DMS114 treated with DMSO at 0.1 percent for 48 hours (cell line): Measurements from ENCODE around the gene MARCHF9.

Source experiments
- DNase-seq: peaks from one replicate; lab custom pipeline; 2025; ENCODE audit not compliant: unreplicated experiment; lab: John Stamatoyannopoulos, UW

The MARCHF9 gene

DNA sequence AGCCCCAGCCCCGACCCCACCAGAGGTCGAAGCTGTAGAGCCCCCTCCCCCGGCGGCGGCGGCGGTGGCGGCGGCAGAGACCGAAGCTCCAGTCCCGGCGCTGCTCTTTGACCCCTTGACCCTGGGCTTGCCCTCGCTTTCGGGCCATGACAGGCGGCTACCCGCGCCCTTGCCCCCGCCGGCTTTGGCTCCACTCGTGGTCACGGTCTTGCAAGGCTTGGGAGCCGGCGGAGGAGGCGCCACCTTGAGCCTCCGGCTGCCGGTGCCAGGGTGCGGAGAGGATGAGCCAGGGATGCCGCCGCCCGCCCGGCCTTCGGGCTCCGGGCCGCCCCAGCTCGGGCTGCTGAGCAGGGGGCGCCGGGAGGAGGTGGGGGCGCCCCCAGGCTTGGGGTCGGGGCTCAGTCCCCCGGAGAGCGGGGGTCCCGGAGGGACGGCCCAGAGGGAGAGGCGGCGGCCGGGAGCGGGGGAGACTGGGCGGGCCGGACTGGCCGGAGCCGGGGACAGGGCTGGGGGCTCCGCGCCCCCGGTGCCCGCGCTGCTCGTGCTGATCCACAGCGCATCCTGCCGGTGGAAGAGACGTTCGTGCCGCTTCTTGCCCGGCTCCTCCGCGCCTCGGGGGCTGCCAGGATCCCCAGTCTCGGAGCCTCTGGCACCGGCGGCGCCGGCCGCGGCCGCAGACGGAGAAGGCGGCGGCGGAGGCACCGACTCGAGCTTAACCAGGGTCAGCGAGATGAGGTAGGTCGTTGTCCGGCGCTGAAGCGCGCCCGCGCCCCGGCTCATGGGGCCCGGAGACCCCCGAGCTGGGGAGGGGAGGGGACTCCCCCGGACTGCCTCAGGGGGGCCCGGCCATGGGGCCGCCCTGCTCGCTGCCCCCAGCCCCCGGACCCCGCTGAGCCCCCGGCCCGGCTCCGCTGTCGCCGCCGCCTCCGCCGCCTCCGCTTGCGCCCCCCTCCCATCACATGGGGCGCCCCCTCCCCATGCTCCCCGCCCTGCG, 17.1 kb upstream of the MARCHF9 start:
- DNase-seq: no peak

DNA sequence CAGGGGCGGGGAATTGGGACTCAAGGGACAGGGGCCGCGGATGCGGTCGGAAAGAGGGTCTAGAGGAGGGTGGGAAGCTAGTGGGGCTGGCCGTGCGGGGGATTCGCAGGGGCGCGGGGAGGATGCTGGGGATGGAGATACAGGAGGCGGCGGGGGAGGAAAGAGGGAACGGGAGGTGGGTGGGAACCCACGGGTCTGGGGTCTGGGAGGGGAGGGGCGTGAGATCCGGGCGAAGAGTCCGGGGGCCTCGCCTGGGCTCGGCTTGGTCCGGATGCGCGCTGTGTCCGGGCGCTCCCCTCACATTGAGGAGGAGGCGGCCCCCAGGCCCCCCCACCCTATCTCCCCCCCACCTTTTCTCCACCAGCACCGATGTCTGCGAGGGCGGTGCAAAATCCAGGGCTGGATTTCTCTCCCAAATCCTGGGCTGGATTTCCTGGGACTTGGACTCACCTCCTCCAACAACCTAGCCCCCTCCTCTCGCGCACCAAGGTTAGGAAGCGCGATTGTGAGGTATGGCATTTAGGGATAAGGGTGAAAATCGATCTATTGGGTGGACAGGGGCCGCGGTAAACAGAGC, 16.2 kb upstream of the MARCHF9 start, which contains the start of gene AGAP2:
TSS of gene AGAP2 (minus strand) at position 82 of the 577 bp plus-strand sequence. CDS start 496 bp downstream, outside the sequence.
- DNase-seq: peak; percentile 13

DNA sequence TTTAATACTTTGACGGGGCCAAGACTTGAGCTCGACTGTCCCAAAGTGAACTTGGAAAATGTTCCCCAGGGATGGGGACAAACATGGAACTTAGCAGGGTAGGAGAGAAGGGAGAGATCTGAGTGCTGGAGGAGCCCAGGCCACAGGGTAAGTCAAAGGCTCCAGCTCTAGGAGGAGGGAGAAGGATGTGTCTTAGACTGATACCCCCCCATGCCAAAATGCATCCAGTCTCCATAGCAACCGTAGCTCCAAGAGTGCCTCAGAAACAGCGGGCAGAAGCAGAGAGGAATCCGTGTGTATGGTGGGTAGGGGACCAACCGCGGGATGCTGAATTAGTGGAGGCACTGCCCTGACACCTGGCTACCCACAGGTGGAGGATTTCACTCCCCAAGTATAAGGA, 15.5 kb upstream of the MARCHF9 start:
- DNase-seq: no peak

DNA sequence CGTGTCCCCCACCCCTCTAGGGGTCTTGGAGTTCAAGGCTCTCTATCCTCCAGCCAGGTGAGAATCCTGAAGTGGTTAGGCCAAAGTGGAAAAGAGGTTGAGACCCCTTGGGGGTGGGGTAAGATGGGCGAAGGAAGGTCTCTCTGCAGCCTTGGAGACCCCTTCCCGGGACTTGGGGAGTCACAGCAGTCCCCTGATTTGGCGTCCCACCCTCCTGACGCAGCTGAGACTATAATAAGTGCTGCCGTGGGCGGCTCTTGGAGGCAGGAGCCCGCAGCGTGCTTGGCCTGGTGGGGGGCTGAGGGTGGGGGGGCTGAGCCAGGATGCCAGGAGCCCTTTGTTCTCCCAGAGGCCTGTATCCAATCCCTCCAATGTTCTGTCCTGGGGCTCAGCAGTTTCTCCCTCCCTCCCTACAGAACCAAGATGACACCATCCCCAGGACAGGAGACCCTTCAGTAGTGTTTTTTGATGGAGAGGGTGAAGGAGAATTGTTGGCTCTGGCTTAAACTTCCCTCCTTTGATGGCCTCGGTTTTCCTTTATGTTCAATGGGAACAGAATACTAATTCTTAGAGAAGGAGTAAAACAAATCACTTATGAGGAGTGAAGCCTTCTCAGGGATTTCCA, 14.9 kb upstream of the MARCHF9 start:
- no peak for DNase-seq

DNA sequence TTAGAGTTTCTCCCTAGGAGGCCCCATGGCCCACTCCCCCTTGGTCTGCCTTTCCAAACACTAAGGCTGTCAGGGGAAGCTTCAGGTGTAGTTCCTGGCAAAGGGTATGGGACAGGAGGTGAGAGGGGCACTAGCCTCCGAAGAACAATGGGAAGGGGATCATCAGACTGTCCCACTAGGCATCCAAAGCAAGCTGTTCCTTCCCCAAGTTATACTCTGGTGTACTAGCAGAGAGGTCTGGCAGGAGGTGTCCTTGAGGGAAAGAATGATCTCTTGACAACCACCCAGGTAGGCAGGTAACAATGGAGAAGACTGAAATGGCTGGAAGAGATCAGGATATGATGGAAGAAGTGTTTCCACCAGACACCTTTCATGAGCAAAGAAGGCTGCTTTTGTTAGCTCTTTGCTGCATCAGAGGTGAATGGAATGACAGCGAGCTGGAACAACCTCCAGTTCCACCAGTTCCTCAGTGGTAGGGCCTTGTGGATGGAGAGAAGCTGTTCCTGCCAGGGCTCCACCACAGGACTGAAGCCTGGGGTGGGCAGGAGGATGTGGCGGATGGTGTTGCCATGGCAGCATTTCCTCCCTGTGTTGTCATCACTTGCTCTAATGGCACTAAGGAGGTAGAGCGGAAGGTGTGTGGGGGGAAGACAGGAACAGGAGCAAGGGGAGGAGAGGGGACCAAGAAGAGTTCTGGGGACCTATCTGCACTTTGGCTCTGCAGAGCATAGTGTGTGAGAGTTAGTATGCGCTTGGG, 14.1 kb upstream of the MARCHF9 start:
- DNase-seq: no peak

DNA sequence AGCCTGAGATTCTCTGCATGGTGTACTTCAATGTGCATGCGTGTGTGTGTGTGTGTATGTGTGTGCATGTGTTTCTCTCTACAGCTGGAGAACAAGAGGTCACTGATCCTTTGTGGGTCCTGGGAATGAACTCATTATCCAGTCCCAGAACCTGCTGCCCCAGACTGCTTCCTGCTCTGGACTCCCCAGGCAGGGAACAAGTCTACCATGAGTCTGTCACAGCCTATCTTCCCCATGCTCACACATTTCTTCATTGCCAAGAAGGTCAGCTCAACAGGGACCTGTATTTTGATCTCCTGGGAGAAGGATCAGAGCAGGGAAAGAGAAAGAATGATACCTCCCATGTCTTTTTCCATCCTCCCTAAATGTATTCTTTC, 13.5 kb upstream of the MARCHF9 start:
- no peak for DNase-seq

DNA sequence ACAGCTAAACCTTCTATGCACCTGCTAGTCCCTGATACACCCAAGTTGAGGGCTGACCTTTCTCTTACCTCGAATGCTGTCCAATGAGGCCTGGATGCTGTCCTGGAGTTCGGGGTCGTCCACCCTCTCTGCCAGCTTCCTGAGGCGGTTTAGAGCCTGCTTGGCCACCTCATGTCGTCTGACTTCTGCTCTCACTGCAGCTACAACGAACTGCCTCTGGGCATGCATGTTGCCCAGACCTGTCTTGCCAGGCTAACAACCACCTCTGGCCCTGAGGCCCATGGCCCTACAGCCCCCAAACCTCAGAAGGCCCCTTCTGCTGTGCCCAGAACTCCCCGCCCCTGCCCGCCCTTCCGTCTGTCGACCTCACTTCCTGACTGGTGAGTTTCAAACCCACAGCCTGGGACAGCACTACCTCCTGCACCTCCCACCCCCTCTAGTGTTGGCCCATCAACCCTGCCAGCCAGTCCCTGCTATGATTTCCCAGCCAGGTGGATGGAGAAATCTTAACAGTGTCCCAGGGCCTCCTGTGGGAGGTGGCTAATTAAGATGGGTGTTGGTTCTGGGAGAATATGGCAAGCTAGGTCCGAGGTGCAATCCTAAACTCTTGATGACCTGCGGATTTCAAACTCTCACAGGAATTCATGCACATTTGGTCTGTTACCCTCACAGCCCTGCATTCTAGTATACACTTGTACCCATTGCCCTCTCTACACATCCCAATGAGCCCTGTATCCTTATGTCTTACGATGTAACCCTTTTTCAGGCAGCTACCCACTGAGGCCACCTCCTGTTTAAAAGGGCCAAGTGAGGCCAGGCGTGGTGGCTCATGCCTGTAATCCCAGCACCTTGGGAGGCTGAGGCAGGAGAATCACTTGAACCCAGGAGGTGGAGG, 12.8 kb upstream of the MARCHF9 start:
- no peak for DNase-seq

DNA sequence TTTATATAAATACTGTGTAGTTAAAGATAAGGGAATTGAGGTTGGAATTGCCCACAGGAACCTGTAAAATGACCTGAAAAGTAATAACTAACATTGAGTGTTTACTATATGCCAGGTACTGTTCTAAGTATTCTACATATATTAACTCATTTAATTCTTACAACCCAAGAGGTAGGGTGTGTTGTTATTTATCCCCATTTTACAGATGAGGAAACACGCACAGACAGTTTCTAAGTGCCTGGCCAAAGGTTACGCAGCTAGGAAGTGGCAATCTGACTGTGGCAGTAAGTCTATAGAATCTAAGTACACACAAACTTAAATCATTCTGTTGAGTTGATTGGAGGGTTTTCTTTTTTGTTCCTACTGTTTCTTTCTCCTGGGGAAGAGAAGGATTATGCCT, 11.1 kb upstream of the MARCHF9 start:
- no peak for DNase-seq

DNA sequence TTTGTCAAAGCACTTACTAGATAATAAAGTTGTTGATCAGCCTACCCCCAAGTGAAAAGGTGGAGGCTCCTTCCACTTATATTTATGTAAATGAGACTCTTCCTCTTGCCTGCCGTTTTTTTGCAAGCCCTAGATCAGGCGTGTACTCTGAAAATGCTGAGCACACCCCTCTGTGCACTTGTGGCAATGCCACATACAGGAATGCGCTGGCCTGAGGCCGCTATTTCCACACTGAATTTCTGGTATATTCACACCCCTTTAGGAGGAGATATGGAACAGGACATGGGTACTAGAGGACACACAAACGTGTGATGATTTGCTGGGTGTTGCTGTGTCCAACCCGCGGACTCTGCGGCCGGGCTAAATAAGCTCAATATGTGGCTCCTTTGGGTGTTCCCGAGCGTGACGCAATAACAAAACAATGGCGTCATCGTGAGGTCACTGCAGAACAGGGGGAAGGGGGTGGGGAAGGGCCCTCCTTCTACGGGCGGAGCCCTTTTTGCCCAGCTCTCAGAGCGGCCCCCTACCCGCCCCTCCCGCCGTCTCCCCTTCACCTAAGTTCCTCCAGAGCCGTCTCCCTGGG, 10.6 kb upstream of the MARCHF9 start:
- DNase-seq: peak; percentile 47

DNA sequence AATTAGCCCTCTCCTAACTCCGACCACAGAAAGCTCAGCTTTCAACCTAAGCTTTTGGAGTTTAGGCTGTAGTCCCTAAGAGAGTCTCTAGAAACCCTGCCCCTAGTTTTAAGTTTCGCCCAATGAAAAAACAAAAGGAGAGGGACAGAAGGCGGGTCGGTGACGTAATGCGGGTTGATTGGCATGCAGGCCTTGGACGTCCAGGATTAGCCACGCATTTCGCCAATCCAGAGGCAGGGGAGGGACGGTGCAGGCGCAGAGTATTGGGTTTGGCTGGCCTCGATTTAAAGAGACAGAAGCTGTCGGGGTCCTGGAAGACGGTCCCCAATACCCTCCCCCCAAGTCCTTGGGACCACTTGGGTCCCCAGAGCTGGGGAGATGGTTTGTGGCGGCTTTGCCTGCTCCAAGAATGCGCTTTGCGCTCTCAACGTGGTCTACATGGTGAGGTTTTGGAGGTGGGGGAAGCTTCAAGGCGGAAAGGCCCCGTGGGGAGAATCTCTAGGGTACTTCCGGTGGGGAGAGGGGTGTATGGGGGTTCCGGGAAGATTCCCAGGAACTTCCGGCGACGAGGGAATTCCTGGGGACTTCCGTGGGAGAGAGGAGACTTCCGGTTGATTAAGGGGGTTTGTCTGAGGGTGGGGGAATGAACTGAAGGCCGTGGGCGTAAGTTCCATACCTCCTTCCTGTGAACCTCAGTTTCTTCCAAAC, 10.0 kb upstream of the MARCHF9 start, which contains the start of gene TSPAN31:
TSS of gene TSPAN31 (plus strand) at position 263 of the 708 bp plus-strand sequence. CDS start at position 379, 116 bp downstream.
- DNase-seq: peak; percentile 93

DNA sequence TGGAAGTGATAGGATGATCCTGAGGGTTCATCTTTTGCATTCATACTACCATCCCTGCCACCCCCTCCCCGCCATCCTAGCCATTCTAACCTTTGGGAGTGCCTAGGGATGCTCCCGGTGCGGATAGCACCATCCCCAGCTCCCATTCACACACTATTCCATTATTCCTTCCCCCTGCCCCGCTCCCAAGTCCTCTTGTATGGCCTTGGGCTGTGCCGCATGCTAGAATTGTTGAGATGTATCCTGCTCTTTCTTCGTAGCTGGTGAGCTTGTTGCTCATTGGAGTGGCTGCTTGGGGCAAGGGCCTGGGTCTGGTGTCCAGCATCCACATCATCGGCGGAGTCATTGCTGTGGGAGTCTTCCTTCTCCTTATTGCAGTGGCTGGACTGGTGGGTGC, 9.4 kb upstream of the MARCHF9 start:
- DNase-seq: no peak

DNA sequence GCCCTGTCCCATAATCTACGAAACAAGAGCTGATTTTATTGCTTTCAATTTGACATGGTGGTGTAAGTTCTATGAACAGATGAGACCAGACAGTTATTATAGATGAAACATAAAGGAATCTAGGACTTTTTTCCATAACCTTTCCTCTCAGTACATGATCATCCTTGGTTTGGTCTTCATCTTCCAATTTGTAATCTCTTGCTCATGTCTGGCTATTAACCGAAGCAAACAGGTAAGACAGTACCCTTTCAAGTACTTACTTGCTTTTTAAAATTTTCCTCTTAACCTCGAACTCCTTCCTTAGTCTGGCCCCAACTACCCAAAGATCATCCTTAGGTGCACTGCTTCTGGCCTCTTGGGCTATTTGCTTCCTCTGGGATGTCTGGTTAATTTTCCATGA, 8.9 kb upstream of the MARCHF9 start:
- no peak for DNase-seq

DNA sequence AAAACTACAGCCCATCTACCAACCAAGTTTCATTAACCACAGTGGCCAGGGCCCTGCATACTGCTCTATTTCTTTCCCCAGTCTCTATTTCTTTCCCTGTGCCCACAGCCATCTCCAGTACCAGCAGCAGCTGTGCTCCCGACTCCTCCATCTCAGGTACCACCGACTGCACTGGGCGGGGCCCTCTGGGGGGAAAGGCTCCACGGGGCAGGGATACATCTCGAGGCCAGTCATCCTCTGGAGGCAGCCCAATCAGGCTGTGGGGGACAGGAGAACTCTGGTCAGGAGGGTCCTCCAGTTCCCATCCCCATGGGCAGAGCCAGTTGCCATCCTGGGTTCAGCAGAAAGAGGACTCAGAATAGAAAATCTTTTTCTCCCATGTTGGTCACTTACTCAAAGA, 5.8 kb upstream of the MARCHF9 start:
- DNase-seq: no peak

DNA sequence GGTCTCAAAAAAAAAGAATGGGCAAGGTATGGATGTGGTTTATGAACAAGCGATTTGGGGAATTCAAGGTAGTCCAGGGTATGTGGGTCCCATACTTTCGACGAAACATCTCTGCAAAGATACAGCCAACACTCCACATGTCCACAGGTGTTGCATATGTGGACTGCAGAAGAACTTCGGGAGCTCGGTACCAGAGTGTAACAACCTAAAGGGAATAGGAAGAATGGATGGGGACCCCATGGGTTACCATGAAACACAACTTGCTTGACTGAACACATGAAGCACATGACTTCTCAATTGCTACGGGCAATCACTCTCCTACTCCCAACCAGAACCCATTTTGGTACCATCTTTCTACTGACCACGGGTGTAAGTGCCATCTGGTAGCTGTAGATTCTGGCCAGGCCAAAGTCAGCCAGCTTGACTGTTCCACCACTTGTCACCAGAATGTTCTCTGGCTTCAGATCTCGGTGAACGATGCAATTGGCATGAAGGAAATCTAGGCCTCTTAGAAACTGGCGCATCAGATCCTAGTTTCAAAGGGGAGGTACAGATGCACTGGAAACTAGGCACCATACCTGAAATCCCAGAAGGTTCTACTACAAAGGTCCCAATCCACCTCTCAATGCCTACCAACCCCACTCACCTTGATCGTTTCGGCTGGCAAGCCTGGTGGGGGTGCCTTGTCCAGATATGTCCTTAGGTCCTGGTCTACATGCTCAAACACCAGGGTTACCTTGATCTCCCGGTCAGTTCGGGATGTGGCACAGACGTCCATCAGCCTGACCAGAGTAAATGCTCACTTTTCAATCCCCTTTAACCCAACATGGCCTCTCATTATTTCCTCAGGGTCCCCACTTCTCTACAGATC, 4.1 kb upstream of the MARCHF9 start:
- DNase-seq: no peak

DNA sequence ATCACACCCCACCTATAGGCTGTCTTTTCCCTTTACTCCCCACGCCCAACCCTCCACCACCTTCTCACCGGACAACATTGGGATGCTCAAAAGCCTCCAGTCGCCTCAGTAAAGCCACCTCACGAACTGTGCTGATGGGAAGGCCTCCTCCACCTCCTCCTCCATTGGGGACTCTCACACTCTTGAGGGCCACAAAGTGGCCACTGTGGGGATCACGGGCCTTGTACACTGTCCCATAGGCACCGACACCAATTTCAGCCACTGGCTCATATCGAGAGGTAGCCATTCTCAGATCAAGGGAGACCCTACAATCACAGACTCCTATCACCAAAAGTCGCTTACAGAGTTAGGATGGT, 3.5 kb upstream of the MARCHF9 start:
- DNase-seq: no peak

DNA sequence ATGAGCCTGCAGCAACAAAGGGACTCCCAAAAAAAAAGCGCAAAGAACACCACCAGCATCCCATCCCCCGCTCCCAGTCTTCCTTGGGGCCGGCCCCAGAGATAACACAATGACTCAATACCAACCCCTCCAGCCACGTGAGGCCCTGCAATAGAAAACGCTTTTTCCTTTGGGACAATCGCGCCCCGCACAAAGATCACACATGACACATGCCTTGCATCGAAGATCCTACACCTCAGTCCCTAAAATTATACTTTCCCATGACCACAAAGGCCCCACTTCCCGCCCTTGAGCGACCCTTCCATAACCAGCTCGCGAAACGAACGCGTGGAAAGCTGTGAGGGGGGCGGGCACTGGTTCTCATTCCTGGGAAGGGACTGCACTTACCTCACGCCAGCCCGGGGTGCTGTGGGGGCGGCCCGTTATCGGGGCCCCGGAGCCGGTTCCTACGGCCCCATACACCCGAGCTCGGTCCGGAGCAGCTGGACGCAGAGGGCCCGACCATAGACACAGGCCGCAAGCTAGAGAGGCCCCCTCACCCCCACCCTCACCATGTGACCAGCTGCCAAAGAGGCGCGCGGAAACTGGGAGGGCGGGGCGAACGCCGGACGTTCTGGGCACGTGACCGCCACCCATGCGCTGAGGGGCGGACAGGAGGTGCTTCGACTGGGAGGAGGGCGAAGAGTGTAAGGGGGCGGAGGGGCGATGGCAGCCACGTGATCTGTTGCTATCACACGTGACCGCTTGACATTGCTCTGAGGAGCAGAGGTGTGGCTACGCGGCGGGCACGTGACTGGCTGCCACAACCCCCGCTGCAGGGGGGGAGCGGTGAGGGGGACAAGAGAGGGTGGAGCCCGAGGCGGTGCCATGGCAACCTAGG, 2.9 kb upstream of the MARCHF9 start, which contains the start of gene CDK4:
TSS of gene CDK4 (minus strand) at position 523 of the 880 bp plus-strand sequence. CDS start 593 bp downstream, outside the sequence.
- peak; percentile 98 for DNase-seq

DNA sequence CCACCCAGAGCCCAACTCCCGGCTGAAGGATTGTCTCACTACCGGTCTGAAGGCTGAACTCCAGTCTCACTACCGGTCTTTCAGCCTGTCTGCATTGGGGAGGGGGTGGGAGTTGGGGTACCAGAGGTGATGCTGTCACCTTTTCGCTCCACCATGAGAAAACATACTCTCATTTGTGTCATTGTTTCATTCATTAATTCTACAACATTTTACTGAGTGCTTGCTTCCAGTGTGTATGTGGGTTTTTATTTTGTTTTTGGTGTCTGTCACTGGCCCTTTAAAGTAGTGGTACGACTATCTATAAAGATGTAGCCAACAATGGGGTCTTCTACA, 2.3 kb upstream of the MARCHF9 start:
- DNase-seq: no peak
